GM13976 (cell line): ENCODE results near the gene MRPL43.

Source experiments
- DNase-seq: peaks from one replicate; pipeline ENCODE4 v3.0.0; 2012; ENCODE audit warnings: low spot score
- CTCF ChIP-seq: IDR thresholded peaks from 2 replicates; pipeline ENCODE4 v1.5.1; 2012; ENCODE audit warnings: borderline replicate concordance, mild to moderate bottlenecking; ENCODE audit not compliant: insufficient read depth; ENCODE audit errors: extremely low read depth, missing control alignments, control extremely low read depth
- in situ Hi-C: fragments of 300-500 bp; cut with MboI; formaldehyde crosslinking; loops from one replicate; pipeline ENCODE4 v1.12.0; 2022; ENCODE audit warnings: low sequenced_read_pairs, mixed read lengths, inconsistent platforms; ENCODE audit not compliant: unreplicated experiment

Gene MRPL43

GRCh38 chr10:100972115-100972903 lies 15.0 kb downstream of the MRPL43 start:
- no peak for DNase-seq
- no peak for TF ChIP-seq CTCF

GRCh38 chr10:100970914-100971811 lies 16.1 kb downstream of the MRPL43 start:
- no peak for TF ChIP-seq CTCF
- in situ Hi-C loops: no loop called here
- peak; percentile 10 for DNase-seq

More at GRCh38 chr10:100972115-100972903, 15.0 kb downstream of the MRPL43 start:
- in situ Hi-C loops: no loop called here

DNA sequence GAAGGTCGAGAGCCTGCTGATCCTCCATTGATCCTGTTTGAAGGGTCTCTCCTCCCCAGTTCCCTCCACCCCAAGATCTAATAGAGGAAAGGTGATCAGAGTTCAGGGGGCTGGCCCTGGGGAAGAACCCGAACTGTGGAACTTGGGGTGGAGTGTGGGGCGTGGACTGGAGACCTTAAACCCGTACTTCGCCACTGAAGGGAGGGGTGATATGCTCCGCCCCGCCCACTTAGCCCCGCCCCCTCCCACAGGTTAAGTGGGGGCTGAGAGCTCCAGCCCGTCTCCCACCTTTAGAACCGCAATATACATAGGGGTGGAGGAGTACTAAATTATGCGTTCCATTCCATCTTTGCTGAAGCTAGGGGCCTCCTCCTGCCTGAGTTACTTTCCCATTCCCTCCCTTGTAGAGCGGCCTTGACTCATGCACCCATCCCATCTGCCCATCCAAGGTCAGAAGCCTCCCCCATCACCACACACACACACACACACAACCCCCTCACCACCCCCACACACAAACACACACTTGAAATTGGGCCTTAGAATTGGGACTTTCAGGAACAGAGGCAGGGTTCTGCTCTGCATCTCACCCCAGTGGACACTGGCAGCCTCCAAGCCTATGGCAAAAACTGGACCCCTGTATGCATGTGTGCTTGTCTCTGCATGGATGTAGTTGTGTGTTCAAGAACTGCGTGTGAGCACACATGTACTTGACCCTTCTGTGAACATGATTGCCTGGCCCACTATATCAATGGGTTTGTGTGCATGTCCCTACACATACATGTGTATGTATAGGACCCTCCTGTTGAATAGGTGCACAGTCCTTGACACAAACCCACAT lies 17.0 kb downstream of the MRPL43 start:
- TF ChIP-seq CTCF: no peak
- in situ Hi-C loops: no loop called here
- DNase-seq: peak; percentile 64

GRCh38 chr10:100969187-100970075 lies 17.9 kb downstream of the MRPL43 start, which contains the start of gene SEMA4G:
TSS of gene SEMA4G (plus strand) at chr10:100969504. CDS start at chr10:100972913, 3,409 bp downstream.
- peak; percentile 80 for DNase-seq
- peak; percentile 63 for TF ChIP-seq CTCF
- in situ Hi-C loops: no loop called here

DNA sequence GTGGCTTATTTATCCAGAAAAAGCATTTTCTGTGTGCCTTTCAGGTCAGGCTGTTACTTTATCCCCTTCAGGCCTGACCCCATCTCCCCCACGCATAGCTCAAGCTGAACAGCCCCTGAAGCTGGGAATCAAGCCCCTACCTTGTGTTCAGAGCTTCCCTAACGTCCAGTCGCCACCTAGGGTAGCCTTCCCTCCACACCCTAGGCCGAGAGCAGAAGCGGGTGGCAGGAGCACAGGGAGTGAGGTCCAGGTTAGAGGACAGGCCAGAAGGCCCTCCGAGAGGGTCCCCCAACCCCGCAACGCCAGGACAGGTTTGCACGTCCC lies 18.5 kb downstream of the MRPL43 start:
- in situ Hi-C loops: no loop called here
- TF ChIP-seq CTCF: no peak
- no peak for DNase-seq
